SK-N-MC (cell line): ENCODE data around the gene MARVELD1.

Experiments used
- EZH2 ChIP-seq: fragments of 200-600 bp; sonication (generic); IDR thresholded peaks from one replicate; pipeline ENCODE4 v1.6.1; 2017; ENCODE audit warnings: antibody characterized with exemption
- POLR2AphosphoS5 ChIP-seq: IDR thresholded peaks from 2 replicates; pipeline ENCODE4 v1.6.1; 2012; ENCODE audit warnings: mild to moderate bottlenecking, low read depth, low read length, borderline replicate concordance

DNA sequence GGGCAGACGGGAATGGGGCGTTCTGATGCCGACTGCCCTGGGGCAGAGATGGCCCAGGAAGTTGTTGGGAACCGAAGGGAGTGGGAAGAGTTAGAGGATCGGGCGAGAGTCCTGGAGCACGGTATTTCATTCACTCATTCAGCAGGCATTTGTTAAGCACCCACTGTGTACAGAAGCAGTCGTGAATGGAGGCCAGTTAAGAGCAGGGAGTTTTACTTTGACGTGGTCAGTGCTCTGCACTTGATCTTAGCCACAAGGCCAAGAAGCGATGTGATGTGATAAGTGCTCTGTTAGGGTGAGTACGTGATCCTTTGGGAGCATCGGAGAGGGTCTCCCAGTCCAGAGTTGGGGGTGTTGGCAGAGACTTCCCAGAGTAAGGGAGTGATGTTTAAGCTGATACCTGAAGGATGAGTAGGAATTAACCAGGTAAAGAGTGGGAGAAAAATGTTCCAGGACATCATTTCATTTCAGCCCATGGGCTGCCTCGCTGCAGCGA lies 24.3 kb downstream of the MARVELD1 start:
- no peak for TF ChIP-seq EZH2
- no peak for TF ChIP-seq POLR2AphosphoS5
